ENCODE data around the gene TMC7. TPM values are rescaled to one million over a fixed set of nuclear protein-coding genes. Genes with fewer than 3 reads are reported as not detected.
A peak's percentile ranks its signal among the peaks of the same experiment; 100 is the strongest.

The TMC7 gene
- total and polyA plus RNA-seq, 2 of the 13 experiments (the other 11 are each of a cell fraction or from before 2014, with no cell fraction given), result 1.2 to 5.1 TPM

DNA sequence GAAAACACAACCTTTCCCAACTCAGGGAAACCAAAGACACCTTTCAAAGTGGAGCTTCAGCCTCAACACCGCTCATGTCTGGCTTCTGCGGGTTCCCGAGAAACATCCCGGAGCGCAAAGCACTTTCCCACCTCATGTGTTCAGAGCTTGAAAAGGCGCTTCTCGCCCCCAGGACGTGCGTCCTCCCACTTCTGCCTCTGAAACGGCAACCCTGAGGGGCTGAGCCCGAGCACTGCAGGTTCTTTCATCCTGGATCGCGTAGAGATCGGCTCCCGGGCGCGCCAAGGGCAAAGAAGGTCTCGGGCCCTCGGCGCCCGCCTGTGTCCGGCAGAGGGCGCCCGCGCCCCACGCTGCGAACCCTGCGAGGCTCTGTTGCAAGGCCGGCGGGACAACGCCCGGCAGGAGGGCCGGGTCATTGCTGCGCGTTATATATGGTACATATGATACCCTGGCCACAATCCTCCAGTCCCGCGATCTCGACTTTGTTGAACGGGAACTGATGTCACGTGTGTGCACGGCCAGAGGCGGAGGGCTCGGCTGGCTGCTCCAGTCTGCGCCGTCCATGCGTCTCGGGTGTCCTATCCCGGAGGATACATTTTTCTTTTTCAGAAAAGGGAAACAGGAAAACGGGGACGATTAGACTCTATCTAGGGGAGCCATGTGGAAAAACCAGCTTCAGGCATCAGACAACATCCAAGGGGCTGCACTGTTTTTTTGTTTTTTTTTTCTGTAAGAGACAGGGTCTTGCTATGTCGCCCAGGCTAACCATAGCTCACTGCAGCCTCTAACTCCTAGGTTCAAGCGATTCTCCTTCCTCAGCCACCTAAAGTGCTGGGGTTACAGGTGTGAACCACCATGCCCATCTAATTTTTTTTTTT is 102.8 kb downstream of the TMC7 start (continued):
- TF ChIP-seq, protein P1, sequence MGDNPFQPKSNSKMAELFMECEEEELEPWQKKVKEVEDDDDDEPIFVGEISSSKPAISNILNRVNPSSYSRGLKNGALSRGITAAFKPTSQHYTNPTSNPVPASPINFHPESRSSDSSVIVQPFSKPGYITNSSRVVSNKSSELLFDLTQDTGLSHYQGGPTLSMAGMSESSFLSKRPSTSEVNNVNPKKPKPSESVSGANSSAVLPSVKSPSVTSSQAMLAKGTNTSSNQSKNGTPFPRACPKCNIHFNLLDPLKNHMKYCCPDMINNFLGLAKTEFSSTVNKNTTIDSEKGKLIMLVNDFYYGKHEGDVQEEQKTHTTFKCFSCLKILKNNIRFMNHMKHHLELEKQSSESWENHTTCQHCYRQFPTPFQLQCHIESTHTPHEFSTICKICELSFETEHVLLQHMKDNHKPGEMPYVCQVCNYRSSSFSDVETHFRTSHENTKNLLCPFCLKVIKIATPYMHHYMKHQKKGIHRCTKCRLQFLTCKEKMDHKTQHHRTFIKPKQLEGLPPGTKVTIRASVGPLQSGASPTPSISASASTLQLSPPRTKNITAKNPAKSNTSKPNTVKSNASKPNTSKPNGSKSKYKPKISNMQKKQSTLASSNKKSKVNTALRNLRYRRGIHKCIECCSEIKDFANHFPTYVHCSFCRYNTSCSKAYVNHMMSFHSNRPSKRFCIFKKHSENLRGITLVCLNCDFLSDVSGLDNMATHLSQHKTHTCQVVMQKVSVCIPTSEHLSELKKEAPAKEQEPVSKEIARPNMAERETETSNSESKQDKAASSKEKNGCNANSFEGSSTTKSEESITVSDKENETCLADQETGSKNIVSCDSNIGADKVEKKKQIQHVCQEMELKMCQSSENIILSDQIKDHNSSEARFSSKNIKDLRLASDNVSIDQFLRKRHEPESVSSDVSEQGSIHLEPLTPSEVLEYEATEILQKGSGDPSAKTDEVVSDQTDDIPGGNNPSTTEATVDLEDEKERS (CRISPR knock-in tag; IDR thresholded peaks at IDR 0.05), result peak; percentile 90
- TF ChIP-seq ZNF75D (CRISPR knock-in tag; IDR thresholded peaks at IDR 0.05; ENCODE audit: borderline replicate concordance) (no peak), ZNF354B (CRISPR knock-in tag; IDR thresholded peaks at IDR 0.05) (no peak), SMAD1 (CRISPR knock-in tag; IDR thresholded peaks at IDR 0.05; ENCODE audit: borderline replicate concordance, low read depth) (0 out of 2 replicates have a peak, but pooled peaks have one; percentile 39), ZNF766 (CRISPR knock-in tag; IDR thresholded peaks at IDR 0.05; ENCODE audit: borderline replicate concordance) (peak; percentile 88), SNAPC2 (CRISPR knock-in tag; IDR thresholded peaks at IDR 0.05) (0 out of 2 replicates have a peak, but pooled peaks have one; percentile 0), ELF4 (CRISPR knock-in tag; IDR thresholded peaks at IDR 0.05; ENCODE audit: borderline replicate concordance) (no peak), ZNF326 (CRISPR knock-in tag; IDR thresholded peaks at IDR 0.05; ENCODE audit: borderline replicate concordance) (no peak), ZNF160 (CRISPR knock-in tag; IDR thresholded peaks at IDR 0.05) (peak; percentile 96; the same call in 1 of the 2 replicates), SIN3A (IDR thresholded peaks at IDR 0.05; ENCODE audit: borderline replicate concordance, low read depth, low read length) (no peak), KMT2A (CRISPR knock-in tag; IDR thresholded peaks at IDR 0.05) (peak; percentile 78; the same call in 1 of the 2 replicates), CREB1 (IDR thresholded peaks at IDR 0.05) (no peak), CREB1 (CRISPR knock-in tag; IDR thresholded peaks at IDR 0.05) (no peak), PHF21A (CRISPR knock-in tag; IDR thresholded peaks at IDR 0.05) (peak; percentile 93), MAFF (IDR thresholded peaks at IDR 0.05; ENCODE audit: low read depth, low read length) (no peak), ZMAT3 (CRISPR knock-in tag; conservative IDR thresholded peaks at IDR 0.05) (no peak; the same call in 1 of the 2 replicates)
- TF ChIP-seq, protein P2, sequence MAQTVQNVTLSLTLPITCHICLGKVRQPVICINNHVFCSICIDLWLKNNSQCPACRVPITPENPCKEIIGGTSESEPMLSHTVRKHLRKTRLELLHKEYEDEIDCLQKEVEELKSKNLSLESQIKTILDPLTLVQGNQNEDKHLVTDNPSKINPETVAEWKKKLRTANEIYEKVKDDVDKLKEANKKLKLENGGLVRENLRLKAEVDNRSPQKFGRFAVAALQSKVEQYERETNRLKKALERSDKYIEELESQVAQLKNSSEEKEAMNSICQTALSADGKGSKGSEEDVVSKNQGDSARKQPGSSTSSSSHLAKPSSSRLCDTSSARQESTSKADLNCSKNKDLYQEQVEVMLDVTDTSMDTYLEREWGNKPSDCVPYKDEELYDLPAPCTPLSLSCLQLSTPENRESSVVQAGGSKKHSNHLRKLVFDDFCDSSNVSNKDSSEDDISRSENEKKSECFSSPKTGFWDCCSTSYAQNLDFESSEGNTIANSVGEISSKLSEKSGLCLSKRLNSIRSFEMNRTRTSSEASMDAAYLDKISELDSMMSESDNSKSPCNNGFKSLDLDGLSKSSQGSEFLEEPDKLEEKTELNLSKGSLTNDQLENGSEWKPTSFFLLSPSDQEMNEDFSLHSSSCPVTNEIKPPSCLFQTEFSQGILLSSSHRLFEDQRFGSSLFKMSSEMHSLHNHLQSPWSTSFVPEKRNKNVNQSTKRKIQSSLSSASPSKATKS (CRISPR knock-in tag; IDR thresholded peaks at IDR 0.05), result no peak
- TF ChIP-seq, protein P3, sequence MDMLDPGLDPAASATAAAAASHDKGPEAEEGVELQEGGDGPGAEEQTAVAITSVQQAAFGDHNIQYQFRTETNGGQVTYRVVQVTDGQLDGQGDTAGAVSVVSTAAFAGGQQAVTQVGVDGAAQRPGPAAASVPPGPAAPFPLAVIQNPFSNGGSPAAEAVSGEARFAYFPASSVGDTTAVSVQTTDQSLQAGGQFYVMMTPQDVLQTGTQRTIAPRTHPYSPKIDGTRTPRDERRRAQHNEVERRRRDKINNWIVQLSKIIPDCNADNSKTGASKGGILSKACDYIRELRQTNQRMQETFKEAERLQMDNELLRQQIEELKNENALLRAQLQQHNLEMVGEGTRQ (IDR thresholded peaks at IDR 0.05; ENCODE audit: low read depth, low read length), result peak; percentile 80
- TF ChIP-seq, protein P3 (CRISPR knock-in tag; IDR thresholded peaks at IDR 0.05; ENCODE audit: borderline replicate concordance), result peak; percentile 75; the same call in 1 of the 2 replicates
- TF ChIP-seq, protein P4, sequence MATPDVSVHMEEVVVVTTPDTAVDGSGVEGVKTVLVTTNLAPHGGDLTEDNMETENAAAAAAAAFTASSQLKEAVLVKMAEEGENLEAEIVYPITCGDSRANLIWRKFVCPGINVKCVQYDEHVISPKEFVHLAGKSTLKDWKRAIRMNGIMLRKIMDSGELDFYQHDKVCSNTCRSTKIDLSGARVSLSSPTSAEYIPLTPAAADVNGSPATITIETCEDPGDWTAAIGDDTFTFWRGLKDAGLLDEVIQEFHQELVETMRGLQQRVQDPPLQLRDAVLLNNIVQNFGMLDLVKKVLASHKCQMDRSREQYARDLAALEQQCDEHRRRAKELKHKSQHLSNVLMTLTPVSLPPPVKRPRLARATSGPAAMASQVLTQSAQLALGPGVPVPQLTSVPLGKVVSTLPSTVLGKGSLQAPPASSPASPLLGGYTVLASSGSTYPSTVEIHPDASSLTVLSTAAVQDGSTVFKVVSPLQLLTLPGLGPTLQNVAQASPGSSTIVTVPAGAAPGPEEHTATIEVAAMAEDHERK (CRISPR knock-in tag; IDR thresholded peaks at IDR 0.05; ENCODE audit: low read depth), result no peak
